T1000 (cell line): ENCODE measurements around the gene BBLN.
A peak's percentile ranks its signal among the peaks of the same experiment; 100 is the strongest.
"Not testable (repeated sequence)": the region's sequence is repeated elsewhere in the genome, so short reads cannot be mapped to it uniquely, and the experiment has no call there.

Experiments used
- DNase-seq: peaks from one replicate; lab custom pipeline; 2025; ENCODE audit warnings: mixed read lengths; lab: John Stamatoyannopoulos, UW

Gene BBLN

GRCh38 chr9:128159784-128160602, at the start of gene BBLN:
Gene BBLN, plus strand, starts transcription at chr9:128160265. Its CDS starts 143 bp downstream, at chr9:128160408.
- peak; percentile 91 for DNase-seq

DNA sequence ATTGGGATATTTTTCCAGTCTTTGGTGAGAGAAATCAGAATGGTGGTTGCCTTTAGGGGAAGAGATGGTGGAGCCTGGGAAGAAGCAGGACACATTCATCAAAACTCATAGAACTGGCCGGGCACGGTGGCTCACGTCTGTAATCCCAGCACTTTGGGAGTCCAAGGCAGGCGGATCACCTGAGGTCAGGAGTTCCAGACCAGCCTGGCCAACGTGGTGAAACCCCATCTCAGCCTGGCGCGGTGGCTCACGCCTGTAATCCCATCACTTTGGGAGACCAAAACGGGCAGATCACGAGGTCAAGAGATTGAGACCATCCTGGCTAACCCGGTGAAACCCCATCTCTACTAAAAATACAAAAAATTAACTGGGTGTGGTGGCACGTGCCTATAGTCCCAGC, 48.3 kb upstream of the BBLN start:
- not testable (repeated sequence) for DNase-seq

GRCh38 chr9:128113526-128114325, 46.3 kb upstream of the BBLN start:
- no peak for DNase-seq

- DNase-seq: no peak
Observed at GRCh38 chr9:128114326-128115186, 45.5 kb upstream of the BBLN start.

DNA sequence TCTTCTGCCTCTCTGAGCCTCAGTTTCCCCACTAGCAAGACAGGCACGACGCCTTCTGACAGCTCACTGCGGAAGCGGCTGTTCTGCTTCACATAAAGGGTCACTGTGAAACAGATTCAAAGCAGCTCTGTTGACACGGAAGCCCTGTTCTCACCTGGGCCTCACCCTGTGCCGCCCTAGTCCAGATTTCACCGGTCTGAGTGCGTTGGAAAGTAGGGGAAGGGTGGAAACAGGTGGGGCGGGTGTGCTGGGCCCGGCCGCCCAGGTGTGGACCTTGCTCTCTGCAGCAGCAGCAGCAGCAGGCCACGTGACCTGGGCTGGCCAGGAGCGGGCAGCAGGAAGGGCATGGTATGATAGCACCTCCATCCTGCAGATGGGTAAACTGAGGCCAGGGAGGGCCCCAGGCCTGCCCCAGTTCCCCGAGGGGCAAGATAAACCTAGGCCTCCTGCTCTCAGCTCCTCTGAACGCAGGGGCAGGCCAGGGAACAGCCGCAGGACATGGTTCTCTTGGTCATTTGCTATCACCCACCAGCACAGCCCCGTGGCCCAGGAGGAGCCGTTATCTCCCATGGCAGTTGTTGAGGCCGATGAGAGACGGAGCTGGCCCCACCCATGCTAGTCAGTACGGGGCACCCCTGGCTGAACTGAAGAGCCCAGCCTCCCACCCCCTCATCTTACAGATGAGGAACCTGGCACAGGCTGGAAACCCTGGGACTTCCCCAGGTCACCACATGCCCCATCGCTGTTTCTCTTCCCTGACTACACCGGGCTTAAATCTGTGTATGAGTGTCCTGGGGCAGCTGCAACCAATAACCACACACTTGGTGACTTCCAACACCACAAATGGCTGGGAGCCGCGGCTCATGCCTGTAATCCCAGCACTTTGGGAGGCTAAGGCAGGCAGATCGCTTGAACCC, 44.6 kb upstream of the BBLN start:
- no peak for DNase-seq

GRCh38 chr9:128116104-128117083, 43.7 kb upstream of the BBLN start:
- no peak for DNase-seq

DNA sequence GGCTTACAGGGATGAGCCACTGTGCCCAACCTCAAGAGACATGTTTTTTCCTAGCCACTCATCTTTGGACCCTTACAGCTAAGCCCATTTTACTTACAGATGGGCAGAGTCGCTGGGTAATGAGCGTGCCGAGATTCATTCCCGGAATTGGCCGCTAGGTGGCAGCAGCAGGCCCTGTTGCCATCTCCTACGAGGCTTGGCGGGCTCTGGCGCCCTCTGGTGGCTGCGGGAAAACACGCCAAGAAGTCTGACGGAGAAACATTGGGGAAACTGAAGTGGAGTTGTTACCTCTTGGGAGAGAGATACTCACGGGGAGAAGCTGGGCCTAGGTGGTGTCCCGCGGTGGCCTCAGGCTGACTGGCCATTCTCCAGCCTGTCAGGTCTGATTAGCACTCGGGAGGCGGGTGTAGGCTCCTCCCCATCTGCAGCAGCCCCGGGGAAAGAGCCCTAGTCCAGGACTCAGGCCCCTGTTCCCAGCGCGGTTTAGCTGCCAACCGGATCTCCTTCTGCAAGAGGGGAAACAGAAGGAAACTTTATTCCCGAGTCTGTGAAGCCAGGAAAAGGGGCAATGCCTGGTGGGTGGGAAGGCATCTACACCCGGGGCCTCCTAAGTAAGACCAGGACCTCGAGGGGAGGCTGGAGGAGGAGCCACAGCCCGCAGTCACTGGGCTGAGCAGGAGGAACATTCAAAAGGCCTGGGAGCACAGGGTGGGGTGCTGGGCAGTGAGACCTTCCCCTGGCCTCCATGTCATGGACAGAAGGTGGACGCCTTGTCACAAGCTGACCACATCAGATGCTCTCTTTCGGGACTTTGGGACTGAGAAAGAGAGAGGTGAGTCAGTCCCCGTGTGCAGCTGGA, 42.2 kb upstream of the BBLN start:
- DNase-seq: peak; percentile 81

DNA sequence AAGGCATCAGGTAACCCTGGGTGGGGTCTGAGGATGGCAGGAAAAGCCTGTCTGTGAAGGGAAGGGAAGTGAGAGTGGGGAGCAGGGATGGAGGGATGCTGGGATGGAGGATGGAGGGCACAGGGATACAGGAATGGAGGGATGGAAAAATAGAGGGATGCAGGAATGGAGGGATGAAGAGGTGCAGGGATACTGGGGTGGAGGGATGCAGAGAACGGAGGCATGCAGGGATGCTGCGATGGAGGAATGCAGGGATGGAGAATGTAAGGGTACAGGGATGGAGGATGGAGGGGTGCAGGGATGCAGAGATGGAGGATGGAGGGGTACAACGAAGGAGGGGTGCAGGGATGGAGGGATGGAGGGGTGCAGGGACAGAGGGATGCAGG, 41.6 kb upstream of the BBLN start:
- DNase-seq: no peak

GRCh38 chr9:128118971-128119665, 40.9 kb upstream of the BBLN start:
- no peak for DNase-seq

- no peak for DNase-seq
Observed at GRCh38 chr9:128120061-128120740, 39.9 kb upstream of the BBLN start.

- no peak for DNase-seq
Observed at GRCh38 chr9:128120741-128121465, 39.2 kb upstream of the BBLN start.

- DNase-seq: no peak
Observed at GRCh38 chr9:128121466-128121810, 38.6 kb upstream of the BBLN start.

DNA sequence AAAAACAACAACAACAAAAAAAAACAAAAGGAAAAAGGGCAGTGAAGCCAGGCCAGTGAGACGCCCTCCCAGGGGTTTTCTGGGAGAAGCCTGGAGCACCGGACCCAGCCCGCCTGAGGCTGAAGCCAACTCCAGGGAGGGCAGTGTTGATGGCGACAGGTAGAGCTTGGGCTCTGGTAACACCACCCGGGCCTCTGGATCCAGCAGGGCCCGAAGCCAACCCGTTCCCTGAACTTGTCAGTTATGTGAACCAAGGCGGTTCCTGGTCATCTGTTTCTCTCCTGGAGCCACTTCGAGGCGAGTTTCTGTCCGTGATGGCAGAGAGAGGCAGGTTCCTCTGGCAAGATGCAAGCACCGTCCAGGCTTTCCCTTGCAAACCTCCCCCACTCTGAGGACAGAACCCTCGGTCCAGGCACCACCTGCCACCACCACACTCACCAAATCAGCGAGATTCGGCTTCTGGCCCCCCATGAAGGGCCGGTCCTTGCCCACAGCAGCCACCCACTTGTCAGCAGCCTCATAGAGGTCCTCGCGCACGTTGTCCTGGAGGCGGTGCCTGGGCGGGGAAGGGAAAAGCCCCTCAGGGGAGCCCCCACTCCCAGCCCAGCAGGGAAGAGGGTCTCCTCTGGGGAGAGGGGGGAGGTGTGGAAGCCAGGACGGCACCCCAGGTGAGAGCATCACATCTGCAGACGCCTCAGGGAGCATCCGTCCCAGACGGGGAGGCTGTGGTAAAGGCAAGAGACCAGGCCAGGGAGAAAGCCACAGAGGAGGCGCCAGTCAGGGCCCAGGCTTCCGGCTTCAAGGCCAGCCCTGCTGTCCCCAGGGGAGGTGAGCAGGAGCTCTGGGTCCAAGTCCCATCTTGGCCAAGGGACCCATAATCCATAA, 37.9 kb upstream of the BBLN start:
- DNase-seq: no peak

DNA sequence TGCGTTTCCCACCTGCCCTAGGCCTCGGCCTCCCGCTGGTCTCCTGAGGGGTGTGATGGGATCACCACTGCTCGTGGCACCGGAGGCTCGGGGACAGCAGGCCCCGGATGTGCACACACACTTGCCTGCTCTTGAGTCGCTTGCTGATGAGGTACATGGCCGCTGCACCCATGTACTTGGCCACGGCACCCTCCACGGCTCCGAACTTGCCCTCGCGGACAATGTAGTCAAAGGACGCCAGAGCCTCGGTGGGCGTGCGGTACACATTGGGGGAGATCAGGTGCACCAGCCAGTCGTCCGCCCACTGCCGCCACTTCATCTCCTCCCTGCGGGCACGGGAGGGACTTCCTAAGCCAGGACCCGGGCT, 37.3 kb upstream of the BBLN start:
- no peak for DNase-seq

- no peak for DNase-seq
Observed at GRCh38 chr9:128123451-128124080, 36.5 kb upstream of the BBLN start.

- no peak for DNase-seq
Observed at GRCh38 chr9:128124451-128124850, 35.6 kb upstream of the BBLN start.
